Uterus (tissue), 2 donors: ENCODE measurements around the gene CCL17.

Experiments used
- CTCF ChIP-seq, 4 experiments: fragments of 200-600 bp in 2 of 4; fragments of 450-650 bp in 2 of 4; sonication (generic) in 2 of 4; IDR thresholded peaks; one replicate each; pipeline ENCODE4 v1.5.1; 2016 to 2019; ENCODE audit warnings: antibody characterized with exemption in 4 of 4, mild to moderate bottlenecking in 2 of 4, moderate library complexity in 1 of 4
- POLR2A ChIP-seq, 2 donors: fragments of 450-650 bp; IDR thresholded peaks; one replicate each; pipeline ENCODE4 v1.6.1; 2016; ENCODE audit warnings: antibody characterized with exemption in 2 of 2, mild to moderate bottlenecking in 1 of 2, moderate library complexity in 1 of 2

GRCh38 chr16:57391708-57392107 is 12.9 kb upstream of the CCL17 start:
- no peak for TF ChIP-seq CTCF (IDR thresholded peaks at IDR 0.05)
- no peak for TF ChIP-seq POLR2A (IDR thresholded peaks at IDR 0.05)
